Gastroesophageal sphincter (tissue), 3 donors: ENCODE data around the gene GPR26.

Experiments
- EP300 ChIP-seq: sonication (generic); formaldehyde crosslinking; IDR thresholded peaks from one replicate; pipeline ENCODE4 v1.6.1; 2017; ENCODE audit warnings: antibody characterized with exemption, mild to moderate bottlenecking
- POLR2A ChIP-seq, 2 donors: fragments of 450-650 bp; IDR thresholded peaks; one replicate each; pipeline ENCODE4 v1.6.1; 2017; ENCODE audit warnings: antibody characterized with exemption in 2 of 2, mild to moderate bottlenecking in 2 of 2, moderate library complexity in 1 of 2
- POLR2AphosphoS5 ChIP-seq: sonication (generic); formaldehyde crosslinking; IDR thresholded peaks from one replicate; pipeline ENCODE4 v1.6.1; 2017; ENCODE audit warnings: antibody characterized with exemption
- TF ChIP-seq, protein P1 (sequence below), 4 experiments: fragments of 200-600 bp in 2 of 4; fragments of 450-650 bp in 2 of 4; sonication (generic) in 1 of 4; IDR thresholded peaks; one replicate each; pipeline ENCODE4 v1.5.1; 2017 to 2019; ENCODE audit warnings: antibody characterized with exemption in 4 of 4, mild to moderate bottlenecking in 2 of 4, moderate library complexity in 2 of 4

DNA sequence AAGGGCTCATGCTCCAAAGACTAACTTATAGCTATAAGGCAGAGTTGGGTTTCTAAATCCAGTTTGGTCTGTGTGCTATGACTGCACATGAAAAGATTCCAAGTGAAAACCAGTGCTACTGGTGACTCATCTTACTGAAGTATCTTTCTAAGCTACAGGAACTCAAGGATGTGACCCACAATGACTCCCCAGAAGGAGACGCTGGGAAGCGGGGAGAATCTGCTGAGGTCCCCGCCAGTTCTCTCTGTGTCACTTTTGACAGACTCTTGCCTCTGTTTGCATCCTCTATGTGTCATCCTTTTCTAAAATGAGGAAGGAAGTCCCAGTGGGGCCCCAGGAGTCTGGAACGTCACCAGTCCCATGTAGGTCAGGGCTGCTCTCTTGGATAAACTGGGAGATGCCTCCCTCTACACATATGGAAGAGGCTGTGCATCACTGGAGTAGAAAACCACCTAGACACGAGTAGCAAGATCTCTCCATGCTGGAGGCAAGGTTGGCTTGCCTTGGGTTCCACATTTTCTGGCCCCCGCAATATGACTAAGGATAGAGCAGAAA is 28.8 kb upstream of the GPR26 start:
- TF ChIP-seq, protein P1, sequence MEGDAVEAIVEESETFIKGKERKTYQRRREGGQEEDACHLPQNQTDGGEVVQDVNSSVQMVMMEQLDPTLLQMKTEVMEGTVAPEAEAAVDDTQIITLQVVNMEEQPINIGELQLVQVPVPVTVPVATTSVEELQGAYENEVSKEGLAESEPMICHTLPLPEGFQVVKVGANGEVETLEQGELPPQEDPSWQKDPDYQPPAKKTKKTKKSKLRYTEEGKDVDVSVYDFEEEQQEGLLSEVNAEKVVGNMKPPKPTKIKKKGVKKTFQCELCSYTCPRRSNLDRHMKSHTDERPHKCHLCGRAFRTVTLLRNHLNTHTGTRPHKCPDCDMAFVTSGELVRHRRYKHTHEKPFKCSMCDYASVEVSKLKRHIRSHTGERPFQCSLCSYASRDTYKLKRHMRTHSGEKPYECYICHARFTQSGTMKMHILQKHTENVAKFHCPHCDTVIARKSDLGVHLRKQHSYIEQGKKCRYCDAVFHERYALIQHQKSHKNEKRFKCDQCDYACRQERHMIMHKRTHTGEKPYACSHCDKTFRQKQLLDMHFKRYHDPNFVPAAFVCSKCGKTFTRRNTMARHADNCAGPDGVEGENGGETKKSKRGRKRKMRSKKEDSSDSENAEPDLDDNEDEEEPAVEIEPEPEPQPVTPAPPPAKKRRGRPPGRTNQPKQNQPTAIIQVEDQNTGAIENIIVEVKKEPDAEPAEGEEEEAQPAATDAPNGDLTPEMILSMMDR (IDR thresholded peaks at IDR 0.05) = no peak
- TF ChIP-seq POLR2A (IDR thresholded peaks at IDR 0.05) = no peak
- TF ChIP-seq EP300 = no peak
- no peak for TF ChIP-seq POLR2AphosphoS5
